ENCODE results near the gene SCARF2.
"Not testable (repeated sequence)": the region's sequence is repeated elsewhere in the genome, so short reads cannot be mapped to it uniquely, and the experiment has no call there.

Gene SCARF2

DNA sequence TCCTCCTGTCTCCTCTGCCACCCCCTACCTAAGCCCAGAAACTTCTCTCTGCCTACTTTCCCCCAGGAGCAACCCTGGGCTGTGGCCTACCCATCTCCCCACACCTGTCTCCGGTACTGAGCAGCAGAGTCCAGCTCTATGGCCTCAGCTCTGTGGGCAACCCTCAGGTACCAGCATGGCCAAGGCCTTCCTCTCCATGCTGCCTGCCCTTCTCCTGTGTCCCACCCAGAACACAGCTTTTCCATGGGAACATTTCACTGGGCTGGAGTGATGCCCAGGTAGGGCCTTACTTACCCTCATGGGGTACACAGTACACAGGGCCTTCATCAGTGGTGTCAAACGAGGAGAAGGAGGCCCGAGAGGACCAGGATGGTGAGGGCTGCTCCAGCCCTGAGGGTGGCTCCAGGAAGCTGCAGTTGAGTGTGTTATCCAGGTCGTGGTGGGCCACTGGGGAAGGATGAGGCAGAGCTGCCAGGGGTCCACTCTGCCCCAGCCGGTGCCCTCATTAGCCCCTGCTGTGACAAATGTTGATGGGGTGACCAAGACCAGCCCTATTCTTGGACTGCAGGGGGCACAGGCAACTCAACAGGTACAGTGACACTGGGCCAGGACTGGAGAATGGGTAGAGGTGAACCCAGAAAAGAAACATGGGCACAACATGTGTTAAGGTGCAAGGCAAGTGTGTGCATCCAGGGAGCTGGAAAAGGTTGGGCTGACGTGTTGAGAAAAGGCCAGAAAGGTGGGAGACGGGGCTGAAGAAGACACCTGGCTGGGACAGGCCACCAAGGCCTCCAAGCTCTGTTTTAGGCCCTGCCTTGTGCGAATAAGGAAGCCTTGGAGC lies 10.3 kb downstream of the SCARF2 start:
- DNase-seq (ENCODE audit: low spot score) = no peak

DNA sequence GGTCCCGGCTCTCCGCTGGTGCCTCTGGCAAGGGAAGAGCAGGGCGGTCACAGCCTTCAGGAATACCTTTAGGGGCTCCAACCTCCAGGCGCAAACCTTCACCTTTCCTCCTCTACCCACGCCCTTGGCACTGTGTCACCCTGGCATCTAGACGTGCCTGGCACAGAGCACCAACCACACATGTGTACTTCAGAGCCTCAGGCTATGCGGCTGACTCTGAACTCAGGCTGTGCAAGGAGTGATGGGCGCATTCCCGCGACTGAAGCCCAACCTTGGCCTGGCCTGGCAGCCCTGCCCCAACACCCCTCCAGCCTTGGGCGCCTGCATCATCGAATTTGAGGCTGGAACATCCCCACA lies 11.4 kb downstream of the SCARF2 start:
- DNase-seq (ENCODE audit: low spot score) = no peak

DNA sequence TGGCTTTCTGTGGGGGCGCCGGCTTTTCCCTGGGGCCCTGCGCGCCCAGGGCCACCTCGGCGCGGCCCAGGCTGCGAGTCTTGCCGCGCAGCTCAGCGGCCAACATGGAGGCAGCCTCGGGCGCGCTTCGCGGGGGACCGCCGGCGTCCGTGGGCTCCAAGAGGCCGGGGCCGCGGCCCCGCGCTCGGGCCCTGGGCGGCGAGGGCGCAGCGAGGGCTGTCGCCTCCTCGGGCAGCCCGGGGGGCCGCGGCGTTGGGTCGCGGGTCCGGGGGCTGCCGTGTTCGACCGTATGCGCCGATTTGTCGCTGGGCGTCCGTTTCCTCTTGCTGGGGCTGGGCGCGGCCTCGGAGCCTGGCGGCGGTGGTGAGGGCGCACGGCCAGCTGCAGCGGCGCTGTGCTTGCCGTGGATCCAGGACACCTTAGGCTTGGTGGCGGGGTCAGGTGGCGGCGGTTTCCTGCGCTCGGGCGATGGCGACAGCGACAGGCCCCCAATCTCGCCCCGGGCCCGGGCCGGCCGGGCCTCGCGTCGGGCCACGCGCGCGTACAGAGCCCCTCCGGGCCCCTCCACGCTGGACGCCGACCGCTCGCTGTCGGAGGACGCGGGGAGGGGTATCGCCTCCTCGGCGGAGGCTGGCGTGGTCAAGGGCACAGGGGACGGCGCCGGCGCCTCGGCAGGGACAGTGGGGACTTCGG lies 11.9 kb downstream of the SCARF2 start:
- DNase-seq (ENCODE audit: low spot score) = no peak

DNA sequence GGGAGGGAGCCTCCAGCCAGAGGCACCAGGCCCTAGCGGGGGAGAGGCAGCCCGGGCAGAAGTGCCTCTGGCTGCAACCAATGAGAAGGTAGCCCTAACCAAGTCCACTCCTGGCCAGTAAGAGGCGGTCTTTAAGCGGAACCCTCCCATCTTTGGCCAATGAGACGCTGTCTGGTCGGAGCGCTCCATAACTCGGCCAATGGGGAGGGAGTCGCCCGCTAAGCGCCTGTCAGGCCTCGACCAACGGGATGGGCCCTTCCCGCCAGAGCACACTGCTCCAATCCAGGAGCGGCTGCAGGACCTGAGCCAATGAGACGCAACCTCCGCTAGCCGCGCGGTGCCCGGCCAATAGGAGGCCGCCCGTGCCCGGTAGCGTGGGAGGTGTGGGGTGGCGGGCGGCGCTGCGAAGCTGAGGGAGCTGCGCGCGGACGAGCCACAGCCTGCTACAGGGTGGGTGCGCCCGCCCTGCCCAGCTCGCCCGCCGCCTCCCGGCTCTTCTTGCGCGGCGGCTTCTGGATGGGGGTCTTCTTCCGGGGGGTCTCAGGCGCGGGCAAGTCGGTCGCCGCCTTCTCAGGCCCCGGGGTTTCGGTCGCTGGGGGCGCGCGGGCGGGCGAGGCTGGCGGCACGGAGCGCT lies 12.6 kb downstream of the SCARF2 start:
- DNase-seq (ENCODE audit: low spot score) = peak; percentile 35

DNA sequence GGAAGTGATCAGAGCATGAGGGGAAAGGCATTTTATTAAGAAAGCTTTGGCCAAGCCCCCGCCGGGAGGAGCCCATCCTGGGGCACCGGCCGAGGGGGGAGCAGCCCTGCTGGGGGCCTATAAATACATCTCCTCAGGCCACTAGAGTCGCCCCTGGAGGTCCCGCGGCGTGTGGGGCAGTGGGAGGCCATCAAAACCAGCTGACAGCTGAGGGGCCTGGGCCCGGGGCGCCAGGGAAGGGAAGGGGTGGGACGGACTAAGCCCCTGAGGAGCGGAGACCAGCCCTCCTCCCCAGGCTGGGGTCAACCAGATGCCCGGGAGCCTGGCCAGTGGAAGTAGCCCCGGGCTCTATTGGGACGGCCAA lies 13.1 kb downstream of the SCARF2 start:
- no peak for DNase-seq (ENCODE audit: low spot score)

DNA sequence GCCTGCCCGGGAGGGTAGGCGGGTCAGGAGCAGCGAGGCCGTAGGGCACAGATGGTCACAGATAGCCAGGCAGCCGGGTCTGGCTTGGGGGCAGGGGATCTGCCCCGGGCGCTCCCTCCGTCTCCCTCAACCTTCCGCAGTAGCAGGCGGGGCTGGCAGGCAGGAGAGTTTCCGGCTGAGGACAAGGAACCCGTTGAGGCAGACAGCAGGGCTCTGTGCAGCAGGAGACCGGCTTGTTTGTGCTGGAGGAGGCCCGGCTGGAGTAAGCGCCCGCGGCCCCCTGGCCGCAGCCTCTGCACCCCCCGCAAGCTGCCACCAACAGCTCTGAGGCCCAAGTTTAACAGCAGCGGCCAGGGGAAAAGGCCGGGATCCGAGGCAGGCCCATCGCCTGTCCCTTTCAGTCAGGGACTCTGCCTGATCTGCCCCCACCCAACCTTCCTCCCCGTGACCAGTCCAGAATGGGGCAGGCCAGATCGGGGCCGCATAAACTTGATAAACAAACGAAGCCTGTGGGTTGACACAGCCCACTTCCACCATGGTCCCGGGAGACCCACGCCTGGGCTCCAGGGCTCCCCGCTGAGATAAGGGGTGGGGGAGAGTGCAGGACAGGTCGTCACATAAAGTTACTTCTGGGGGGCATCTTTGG lies 13.6 kb downstream of the SCARF2 start:
- DNase-seq (ENCODE audit: low spot score) = no peak

DNA sequence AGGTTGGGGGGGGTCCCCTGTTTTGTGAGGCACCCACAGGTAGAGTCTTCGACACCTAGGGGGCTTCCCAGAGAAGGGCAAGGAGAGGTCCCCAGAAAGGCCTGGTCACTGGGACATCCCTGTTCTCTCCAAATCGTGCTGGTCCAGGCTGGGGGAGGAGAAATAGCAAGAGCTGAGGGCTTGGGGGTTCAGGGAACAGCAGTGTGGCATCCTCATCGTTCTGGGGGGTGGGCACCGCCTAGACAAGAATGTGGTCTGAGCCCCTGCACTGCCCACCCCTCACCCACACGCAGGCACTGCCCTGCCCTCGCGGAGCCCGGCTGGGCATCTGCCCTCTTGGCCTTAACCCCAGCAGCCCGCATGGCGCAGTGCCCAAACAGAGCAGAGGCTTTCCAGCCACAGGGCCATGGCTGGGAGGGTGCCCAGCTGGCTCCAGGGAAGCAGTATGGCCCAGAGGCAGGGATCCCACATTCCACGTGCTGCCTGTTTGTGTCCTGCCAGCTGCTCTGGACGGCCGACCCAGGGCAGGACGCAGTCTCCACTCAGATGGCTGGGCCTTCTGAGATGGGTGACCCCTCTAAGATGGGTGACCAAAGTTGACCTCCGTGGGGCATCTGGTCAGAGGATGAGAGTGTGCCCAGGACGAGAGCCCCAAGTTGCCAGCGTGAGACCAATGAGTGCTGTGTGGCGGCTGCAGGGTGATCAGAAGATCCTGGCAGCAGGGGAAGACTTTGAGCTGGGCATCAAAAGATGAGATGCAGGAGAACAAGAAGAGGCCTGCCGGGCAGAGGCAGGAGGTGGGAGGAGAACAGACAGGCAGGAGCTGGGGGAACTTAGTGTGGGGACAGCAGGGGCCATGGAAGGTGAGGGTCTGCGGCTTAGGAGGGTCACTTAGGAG lies 14.4 kb downstream of the SCARF2 start:
- DNase-seq (ENCODE audit: low spot score) = no peak

DNA sequence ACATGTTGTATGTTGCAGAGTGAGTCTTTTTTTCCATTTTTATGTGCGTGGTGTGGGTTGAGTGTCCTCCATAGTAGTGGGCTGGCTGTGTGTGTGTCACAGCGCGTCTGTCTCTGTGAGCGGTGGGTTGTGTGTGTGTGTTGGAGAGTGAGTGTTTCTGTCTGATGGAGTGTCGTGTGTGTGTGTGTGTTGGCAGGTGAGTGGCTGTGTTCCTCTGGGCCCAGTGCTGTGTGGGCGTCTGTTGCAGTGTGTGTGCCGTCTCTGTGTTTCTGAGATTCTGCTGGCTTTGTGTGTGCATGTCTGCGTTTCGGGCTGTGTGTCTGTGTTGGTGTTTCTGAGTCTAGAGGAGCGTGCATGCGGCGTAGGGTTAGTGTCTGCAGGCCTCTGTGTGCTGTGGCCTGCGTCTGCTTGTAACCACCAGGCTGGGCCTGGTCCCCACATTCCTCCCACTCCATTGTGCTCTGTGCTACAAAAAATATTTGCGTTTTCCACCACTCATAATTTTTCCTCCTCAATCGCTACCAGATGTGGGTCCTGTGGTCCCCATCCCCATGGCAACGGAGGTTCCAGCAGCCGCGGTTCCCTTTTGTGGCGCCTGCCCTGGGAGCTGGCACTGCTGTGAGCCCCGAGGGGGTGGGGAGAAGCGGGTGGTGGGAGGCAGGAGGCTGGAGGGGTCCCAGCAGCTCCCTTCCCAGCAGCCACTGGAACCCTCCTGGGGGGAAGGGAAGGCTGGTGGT lies 15.2 kb downstream of the SCARF2 start:
- DNase-seq (ENCODE audit: low spot score) = no peak

DNA sequence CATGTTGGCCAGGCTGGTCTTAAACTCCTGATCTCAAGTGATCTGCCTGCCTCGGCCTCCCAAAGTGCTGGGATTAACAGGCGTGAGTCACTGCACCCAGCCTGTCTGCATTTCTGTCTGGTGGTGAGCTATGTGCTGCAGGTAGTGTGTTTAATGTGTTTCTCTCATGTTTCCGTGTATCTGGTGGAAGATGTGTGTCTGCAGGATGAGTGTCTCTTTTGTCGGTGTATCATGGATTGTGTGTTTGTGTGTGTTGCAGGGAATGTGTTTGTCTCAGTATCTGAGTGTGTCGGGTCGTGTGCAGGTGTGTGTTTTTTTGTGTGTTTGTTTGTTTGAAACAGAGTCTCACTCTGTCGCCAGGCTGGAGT lies 16.1 kb downstream of the SCARF2 start:
- no peak for DNase-seq (ENCODE audit: low spot score)

DNA sequence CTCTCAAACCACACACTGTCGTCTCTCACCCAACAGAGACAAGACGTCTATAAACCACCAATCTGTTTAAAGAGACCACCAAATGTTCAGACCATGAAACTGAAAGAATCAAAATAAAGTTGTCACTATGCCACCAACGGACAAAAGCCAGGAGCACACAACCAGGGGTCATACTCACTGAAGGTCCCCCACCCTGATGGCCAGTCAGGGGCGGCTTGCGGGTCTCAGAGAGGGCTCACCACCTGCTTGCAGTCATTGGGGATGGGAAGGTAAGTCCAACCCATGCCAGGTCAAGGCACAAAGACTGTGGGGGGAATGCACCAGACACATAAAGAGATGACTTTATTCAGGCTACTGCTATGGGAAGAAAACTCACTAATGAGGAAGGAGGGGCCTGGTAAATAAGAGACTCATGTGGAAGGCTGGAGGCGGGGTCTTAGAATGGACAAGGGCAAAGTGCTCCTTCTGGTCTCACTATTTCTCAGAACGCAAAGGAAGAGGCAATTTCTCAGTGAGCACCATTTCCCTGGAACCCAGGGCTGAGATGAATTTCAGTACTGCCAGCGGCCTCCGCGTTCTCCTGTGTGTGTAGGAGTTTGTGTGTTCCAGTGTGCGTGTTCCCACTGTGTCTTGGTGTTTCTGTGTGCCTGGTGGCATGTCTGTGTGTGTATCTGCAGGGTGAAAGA lies 17.3 kb downstream of the SCARF2 start:
- no peak for DNase-seq (ENCODE audit: low spot score)

DNA sequence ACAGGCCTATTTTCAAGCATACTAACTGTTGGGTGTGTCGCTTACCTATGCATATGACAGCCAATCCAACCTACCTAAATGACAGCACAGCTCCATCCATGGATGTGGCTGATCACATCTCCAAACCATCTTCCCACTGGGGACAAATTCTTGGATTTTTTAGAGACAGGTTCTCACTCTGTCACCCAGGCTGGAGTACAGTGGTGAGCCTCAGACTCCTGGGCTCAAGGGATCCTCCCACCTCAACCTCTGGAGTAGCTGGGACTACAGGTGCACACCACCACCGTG lies 18.0 kb downstream of the SCARF2 start:
- no peak for DNase-seq (ENCODE audit: low spot score)

DNA sequence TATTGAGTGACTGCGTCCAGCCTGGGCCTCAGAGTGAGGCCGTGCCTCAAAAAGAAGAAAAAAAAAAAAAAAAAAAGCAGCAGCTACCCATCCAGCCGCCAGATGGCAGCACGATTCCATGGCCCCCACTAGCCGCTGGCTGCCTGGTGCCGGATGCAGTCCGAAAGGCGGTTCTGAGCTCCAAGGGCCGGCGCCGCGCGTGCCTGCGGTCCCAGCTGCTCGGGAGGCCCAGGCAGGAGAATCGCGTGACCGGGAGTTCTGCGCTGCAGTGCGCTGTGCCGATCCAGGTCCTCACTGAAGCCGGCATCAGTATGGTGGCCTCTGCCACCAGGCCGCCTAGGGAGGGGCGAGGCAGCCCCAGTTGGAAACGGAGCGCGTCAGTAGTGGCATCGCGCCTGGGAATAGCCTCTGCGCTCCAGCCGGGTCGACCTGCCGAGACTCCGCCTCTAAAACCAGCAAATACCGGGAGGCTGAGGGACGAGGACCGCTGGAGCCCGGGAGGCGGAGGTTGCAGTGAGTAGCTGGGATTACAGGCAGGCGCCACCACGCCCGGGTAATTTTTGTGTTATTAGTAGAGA lies 19.3 kb downstream of the SCARF2 start:
- DNase-seq (ENCODE audit: low spot score) = peak; percentile 86

DNA sequence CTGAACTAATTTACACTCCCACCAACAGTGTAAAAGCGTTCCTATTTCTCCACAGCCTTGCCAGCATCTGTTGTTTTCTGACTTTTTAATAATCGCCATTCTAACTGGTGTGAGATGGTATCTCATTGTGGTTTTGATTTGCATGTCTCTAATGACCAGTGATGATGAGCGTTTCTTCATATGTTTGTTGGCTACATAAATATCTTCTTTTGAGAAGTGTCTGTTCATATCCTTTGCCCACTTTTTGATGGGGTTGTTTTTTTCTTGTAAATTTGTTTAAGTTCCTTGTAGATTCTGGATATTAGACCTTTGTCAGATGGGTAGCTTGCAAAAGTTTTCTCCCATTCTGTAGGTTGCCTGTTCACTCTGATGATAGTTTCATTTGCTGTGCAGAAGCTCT lies 21.9 kb downstream of the SCARF2 start:
- not testable (repeated sequence) for DNase-seq (ENCODE audit: low spot score)

DNA sequence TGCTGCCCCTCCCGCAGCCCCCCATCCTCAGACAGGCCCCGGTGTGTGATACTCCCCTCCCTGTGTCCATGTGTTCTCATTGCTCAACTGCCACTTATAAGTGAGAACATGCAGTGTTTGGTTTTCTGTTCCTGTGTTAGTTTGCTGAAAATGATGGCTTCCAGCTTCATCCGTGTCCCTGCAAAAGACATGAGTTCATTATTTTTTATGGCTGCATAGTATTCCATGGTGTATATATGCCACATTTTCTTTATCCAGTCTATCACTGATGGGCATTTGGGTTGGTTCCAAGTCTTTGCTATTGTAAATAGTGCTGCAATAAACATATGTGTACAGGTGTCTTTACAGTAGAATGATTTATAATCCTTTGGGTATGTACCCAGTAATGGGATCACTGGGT lies 22.4 kb downstream of the SCARF2 start:
- not testable (repeated sequence) for DNase-seq (ENCODE audit: low spot score)

DNA sequence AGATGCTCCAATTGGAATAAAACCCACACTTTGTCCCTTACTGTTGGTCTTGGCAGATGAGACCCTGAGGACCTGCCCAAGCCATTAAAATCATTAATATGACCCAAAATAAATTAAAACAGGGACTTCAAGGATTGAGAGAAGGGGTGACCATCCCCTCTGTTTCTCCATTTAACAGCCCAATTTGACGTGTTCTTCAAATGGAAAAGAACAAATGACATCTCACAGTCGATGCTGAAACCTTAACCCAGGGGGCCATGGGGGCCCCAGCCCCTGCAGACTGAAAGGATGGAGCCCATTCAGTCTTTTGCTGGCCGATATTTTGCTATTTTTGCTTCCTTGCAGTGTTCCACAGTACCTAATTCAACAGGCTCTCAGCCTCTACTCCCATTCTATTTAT lies 23.2 kb downstream of the SCARF2 start:
- no peak for DNase-seq (ENCODE audit: low spot score)

DNA sequence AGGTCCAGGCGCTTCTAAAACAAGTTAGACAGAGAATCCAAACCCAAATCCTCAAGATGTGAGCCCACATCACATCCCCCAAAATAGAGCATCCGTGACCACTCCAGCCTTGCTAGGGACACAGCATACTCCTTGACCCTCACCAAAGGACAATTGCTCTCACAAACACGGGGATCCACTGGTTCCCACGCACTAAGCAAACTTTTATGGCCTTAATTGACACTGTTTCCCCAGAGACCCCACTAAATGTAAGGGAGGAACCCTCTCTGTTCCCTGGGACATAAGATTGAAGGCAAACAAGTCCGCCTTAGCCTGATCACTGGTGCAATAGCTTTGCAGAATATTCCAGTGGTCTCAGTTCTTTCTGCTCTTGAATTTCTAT lies 23.6 kb downstream of the SCARF2 start:
- DNase-seq (ENCODE audit: low spot score) = no peak

DNA sequence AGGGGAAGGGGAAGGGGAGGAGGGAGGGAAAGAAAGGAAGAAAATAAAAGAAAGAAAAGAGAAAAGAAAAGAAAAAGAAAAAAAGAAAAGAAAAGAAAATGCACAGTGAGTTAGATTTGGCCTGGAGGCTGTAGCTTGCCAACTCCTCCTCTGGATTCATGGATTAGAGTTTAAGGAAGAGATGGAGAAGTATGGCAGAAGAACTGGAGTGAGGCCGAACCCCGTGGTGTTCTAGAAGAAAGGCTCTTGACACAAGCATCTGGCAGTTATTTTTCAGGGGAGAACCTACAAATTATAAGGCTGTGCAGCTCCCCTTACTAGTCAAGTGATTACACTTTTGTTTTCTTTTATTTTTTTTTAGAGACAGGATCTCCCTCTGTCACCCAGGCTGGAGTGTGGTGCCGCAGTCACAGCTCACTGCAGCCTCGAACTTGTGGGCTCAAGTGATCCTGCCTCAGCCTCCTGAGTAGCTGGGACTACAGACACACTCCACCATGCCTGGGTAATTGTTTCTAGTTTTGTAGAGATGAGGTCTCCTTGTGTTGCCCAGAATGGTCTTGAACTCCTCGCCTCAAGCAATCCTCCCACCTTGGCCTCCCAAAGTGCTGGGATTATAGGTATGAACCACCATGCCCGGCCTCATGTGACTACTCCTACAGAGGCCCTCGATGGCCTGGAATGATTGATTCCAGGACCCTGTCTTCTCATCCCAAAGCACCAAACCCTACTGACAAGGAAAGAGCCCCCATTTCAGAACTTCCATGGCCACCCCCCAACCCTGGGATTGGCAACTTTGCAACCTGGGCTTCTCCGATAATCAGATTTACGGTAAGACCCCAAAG lies 24.2 kb downstream of the SCARF2 start:
- no peak for DNase-seq (ENCODE audit: low spot score)

DNA sequence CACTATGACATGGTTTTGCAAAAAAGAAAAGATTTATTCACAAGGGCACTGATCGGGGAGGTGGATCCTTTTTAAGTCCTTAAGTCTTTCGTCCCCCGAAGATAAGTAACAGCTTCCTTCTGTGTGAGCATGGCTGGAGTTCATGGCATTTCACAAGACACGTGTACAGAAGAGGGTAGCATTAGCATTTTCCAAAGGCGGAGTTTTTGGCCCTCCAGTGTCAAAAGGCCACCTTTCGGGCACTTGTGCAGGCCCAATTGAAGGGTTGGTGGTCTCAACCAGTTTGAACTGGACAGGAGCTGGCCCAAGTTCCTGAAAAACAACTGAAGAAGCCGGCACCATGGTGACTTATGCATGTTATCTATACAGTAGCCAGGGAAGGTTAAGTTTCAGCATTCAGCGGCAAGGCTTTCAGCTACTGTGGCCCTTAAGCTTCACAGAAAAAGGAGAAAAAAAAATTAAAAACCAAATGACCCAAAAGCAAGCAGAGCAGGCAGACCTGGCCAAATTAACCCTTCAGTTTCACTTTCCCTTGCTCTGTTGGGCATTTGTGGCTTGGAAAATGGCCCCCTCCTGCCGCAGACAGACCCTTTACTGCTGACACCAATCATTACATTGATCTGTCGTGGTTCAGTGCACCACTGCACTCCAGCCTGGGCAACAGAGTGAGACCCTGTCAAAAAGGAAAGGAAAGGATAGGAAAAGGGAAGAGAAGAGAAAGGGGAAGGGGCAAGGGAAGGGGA lies 25.0 kb downstream of the SCARF2 start:
- DNase-seq (ENCODE audit: low spot score) = no peak

DNA sequence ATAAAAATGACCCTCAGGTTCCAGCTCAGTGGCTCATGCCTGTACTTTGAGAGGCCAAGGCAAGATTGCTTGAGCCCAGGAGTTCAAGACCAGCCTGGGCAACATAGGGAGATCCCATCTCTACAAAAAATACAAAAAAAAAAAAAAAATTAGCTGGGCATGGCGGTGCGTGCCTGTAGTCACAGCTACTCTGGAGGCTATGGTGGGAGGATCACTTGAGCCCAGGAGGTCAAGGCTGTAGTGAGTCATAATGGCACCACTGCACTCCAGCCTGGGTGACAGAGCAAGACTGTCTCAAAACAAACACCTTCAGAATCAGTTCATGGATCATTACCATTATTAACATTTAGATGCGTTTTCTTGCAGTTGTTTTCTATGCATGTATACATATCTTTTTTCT lies 28.2 kb downstream of the SCARF2 start:
- DNase-seq (ENCODE audit: low spot score) = not testable (repeated sequence)
